Right lobe of liver (tissue), 4 donors: Measurements from ENCODE around the gene IVD.

ENCODE experiments used
- CTCF ChIP-seq, 4 donors: fragments of 200-600 bp in 3 of 4; fragments of 450-650 bp in 1 of 4; IDR thresholded peaks; one replicate each; pipeline versions ENCODE4 v1.5.1 to v1.8.0; 2016 to 2022; ENCODE audit warnings: antibody characterized with exemption in 4 of 4, mild to moderate bottlenecking in 2 of 4
- POLR2A ChIP-seq: fragments of 450-650 bp; IDR thresholded peaks from one replicate; pipeline ENCODE4 v1.6.1; 2017; ENCODE audit warnings: antibody characterized with exemption, mild to moderate bottlenecking
- donor health status: DM: no; HTN: no; CAD: no.
- donor health status: DM: no; HTN: no; CAD: no.
- donor health status: DM: no; HTN: yes; CAD: no.

GRCh38 chr15:40435023-40435709 lies 29.6 kb downstream of the IVD start:
- TF ChIP-seq CTCF (IDR thresholded peaks at IDR 0.05), result no peak
- no peak for TF ChIP-seq POLR2A
